Cardiac ventricle fibroblast (primary cell): ENCODE data around the gene HOXC11. TPM values are rescaled to one million over a fixed set of nuclear protein-coding genes. Genes with fewer than 3 reads are reported as not detected.

Experiments
- total RNA-seq: library from RNA; depleted of rRNA; stranded (reverse); fragments of >200 nt; gene quantifications from 2 replicates; pipeline ENCODE4 v1.2.3, GENCODE V29; 2015

HOXC11 gene
- not detected in 2 replicates for total RNA-seq

GRCh38 chr12:53972722-53973235 is at the start of gene HOXC11:
TSS of gene HOXC11 (plus strand) at chr12:53973126. CDS start at chr12:53973242, 116 bp downstream.

DNA sequence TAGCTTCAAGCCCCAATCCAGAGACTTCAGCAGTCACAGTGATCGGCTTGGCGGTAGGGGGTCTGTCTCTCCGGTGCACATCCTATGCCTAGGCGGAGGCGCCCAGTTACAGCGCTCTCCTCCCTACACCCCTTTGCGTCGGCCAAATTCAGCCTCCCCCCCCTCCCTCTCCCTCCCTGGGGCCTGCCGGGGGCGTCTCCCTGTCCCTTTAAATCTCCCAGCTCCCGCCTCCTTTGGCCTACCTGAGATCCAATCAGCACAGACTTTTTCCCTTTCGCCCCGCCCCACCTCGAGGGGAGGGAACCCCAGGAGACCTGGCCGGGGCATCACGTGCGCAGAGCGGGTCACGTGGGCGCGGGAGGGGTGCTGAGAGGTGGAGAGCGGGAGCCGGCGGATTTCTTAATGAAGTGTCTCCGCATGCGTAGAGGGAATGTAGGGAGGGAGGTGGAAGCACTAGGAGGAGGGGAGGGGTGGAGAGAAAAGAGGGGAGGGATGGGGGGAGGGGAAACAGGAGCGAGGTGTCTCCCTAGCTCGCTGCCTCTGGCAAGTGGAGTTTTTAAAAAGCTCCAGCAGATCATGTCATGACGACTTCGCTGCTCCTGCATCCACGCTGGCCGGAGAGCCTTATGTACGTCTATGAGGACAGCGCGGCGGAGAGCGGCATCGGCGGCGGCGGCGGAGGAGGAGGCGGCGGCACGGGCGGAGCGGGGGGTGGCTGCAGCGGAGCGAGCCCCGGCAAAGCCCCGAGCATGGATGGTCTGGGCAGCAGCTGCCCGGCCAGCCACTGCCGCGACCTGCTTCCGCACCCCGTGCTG is 34.4 kb upstream of the HOXC11 start, which contains the start of gene HOXC13:
Gene HOXC13, plus strand, starts transcription at position 506 of the 815 bp plus-strand sequence. Its CDS starts 76 bp downstream, at position 582.

DNA sequence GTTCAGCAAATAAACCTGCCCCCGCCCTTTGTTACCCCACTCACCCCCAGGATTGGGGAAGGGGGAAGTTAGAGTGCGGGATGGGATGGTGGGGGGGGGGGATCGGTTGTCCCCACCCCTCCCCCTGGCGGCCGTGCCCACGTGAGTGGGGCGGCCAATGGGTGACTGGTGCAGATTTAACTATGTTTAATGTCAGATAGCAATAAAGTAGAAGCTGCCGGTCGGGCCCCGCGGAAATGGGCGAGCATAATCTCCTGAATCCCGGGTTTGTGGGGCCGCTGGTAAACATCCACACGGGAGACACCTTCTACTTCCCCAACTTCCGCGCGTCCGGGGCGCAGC is 18.3 kb upstream of the HOXC11 start, which contains the start of gene HOXC12:
Gene HOXC12, plus strand, starts transcription at position 210 of the 342 bp plus-strand sequence. Its CDS starts 27 bp downstream, at position 237.

GRCh38 chr12:53974084-53975063 is 1.4 kb downstream of the HOXC11 start, which contains the start of gene HOTAIR:
TSS of gene HOTAIR (minus strand) at chr12:53974954.

GRCh38 chr12:53984901-53985691 is 12.2 kb downstream of the HOXC11 start, which contains the start of gene HOXC10:
TSS of gene HOXC10 (plus strand) at chr12:53985146. CDS start at chr12:53985260, 114 bp downstream.

DNA sequence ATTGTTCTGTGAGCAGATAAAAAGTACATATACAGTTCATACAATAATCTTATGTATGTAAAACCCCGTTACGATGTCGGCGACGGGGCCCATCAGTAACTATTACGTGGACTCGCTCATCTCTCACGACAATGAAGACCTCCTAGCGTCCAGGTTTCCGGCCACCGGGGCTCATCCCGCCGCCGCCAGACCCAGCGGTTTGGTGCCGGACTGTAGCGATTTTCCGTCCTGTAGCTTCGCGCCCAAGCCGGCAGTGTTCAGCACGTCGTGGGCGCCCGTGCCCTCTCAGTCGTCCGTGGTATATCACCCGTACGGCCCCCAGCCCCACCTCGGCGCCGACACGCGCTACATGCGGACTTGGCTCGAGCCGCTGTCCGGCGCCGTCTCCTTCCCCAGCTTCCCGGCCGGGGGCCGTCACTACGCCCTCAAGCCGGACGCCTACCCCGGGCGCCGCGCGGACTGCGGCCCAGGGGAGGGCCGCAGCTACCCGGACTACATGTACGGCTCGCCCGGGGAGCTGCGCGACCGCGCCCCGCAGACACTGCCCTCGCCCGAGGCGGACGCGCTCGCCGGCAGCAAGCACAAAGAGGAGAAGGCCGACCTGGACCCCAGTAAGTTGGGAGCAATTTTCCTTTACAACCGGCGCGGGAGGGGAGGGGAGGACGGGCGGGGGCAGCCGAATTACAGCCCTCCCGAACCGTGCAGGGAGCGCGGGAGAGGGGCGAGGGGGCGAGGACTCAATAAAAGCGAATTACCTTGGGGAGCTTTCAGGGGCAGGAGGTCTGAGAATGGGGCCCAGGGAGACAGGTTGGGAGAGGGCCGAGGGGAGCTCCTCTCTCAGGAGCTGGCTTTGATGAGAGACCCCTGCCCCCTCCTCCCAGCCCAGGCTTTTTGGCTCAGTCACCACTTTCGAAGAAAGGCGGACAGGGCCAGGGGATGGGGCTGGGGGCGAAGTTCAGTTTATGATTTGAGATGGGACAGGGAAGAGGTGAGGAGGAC is 27.5 kb downstream of the HOXC11 start, which contains the start of gene HOXC9:
Gene HOXC9, plus strand, starts transcription at position 46 of the 999 bp plus-strand sequence. Its CDS starts 28 bp downstream, at position 74.

Other genes starting within 250 kb of the HOXC11 start
- 104 and 116 TPM in 2 replicates for gene CALCOCO1, start 245.7 kb upstream of the HOXC11 start, total RNA-seq
- not detected in 2 replicates for gene CISTR, start 221.1 kb upstream of the HOXC11 start, total RNA-seq
- not detected in 2 replicates for gene HOXC13, start 34.3 kb upstream of the HOXC11 start, total RNA-seq
- not detected in 2 replicates for gene HOXC12, start 18.2 kb upstream of the HOXC11 start, total RNA-seq
- gene HOTAIR, start 1.8 kb downstream of the HOXC11 start, total RNA-seq: not detected in 2 replicates
- gene HOXC10, start 12.0 kb downstream of the HOXC11 start, total RNA-seq: not detected in 2 replicates
- gene HOXC9, start 27.0 kb downstream of the HOXC11 start, total RNA-seq: not detected in 2 replicates
- not detected in 2 replicates for gene HOXC8, start 35.9 kb downstream of the HOXC11 start, total RNA-seq
- not detected in 2 replicates for gene HOXC6, start 55.3 kb downstream of the HOXC11 start, total RNA-seq
- not detected in 2 replicates for gene HOXC5, start 59.9 kb downstream of the HOXC11 start, total RNA-seq
- gene HOXC4, start 80.7 kb downstream of the HOXC11 start, total RNA-seq: 0.05 TPM in 1 of 2 replicates, not detected in the other
- gene SMUG1, start 215.9 kb downstream of the HOXC11 start, total RNA-seq: 20.4 and 26.6 TPM in 2 replicates